ENCODE data around the gene MATN1.

Gene MATN1

GRCh38 chr1:30664103-30664755 lies 59.2 kb downstream of the MATN1 start:
- H3K4me1 ChIP-seq (ENCODE audit: control insufficient read depth, insufficient read depth, low read length, unreplicated experiment), result no peaks in the 10 kb centered on the region
- H3K4me3 ChIP-seq (ENCODE audit: low read depth, low read length), result no peak overlapping the region
- H3K79me2 ChIP-seq (ENCODE audit: control insufficient read depth, insufficient read depth, low read length, unreplicated experiment), result no peaks in the 10 kb centered on the region
- H3K27me3 ChIP-seq (ENCODE audit: insufficient read depth, low read length), result peaks cover 11% of the 10 kb centered on the region
- H3K36me3 ChIP-seq (ENCODE audit: insufficient read depth, low read length), result no peaks in the 10 kb centered on the region
- no peak overlapping the region for H2AFZ ChIP-seq (ENCODE audit: low read length, unreplicated experiment)
- no peak overlapping the region for H3K27ac ChIP-seq (ENCODE audit: low read depth, low read length)

GRCh38 chr1:30663596-30664091 lies 59.7 kb downstream of the MATN1 start:
- Histone ChIP-seq H2AFZ (ENCODE audit: low read length, unreplicated experiment) (no peak overlapping the region), H3K27ac (ENCODE audit: low read depth, low read length) (no peak overlapping the region), H3K79me2 (ENCODE audit: control insufficient read depth, insufficient read depth, low read length, unreplicated experiment) (no peaks in the 10 kb centered on the region), H3K4me1 (ENCODE audit: control insufficient read depth, insufficient read depth, low read length, unreplicated experiment) (no peaks in the 10 kb centered on the region), H3K36me3 (ENCODE audit: insufficient read depth, low read length) (no peaks in the 10 kb centered on the region), H3K27me3 (ENCODE audit: insufficient read depth, low read length) (peaks cover 15% of the 10 kb centered on the region), H3K4me3 (ENCODE audit: low read depth, low read length) (no peak overlapping the region)

GRCh38 chr1:30662291-30662840 lies 61.0 kb downstream of the MATN1 start:
- no peak overlapping the region for H3K27ac ChIP-seq (ENCODE audit: low read depth, low read length)

GRCh38 chr1:30661311-30661710 lies 62.1 kb downstream of the MATN1 start:
- Histone ChIP-seq H3K36me3 (ENCODE audit: insufficient read depth, low read length) (no peaks in the 10 kb centered on the region), H3K4me3 (ENCODE audit: low read depth, low read length) (no peak overlapping the region), H3K27me3 (ENCODE audit: insufficient read depth, low read length) (peaks cover 15% of the 10 kb centered on the region), H3K27ac (ENCODE audit: low read depth, low read length) (no peak overlapping the region), H3K79me2 (ENCODE audit: control insufficient read depth, insufficient read depth, low read length, unreplicated experiment) (no peaks in the 10 kb centered on the region), H3K4me1 (ENCODE audit: control insufficient read depth, insufficient read depth, low read length, unreplicated experiment) (no peaks in the 10 kb centered on the region), H2AFZ (ENCODE audit: low read length, unreplicated experiment) (no peak overlapping the region)

More at GRCh38 chr1:30662291-30662840, 61.0 kb downstream of the MATN1 start:
- no peak overlapping the region for H2AFZ ChIP-seq (ENCODE audit: low read length, unreplicated experiment)
- no peaks in the 10 kb centered on the region for H3K4me1 ChIP-seq (ENCODE audit: control insufficient read depth, insufficient read depth, low read length, unreplicated experiment)
- H3K4me3 ChIP-seq (ENCODE audit: low read depth, low read length), result no peak overlapping the region
- peaks cover 15% of the 10 kb centered on the region for H3K27me3 ChIP-seq (ENCODE audit: insufficient read depth, low read length)
- no peaks in the 10 kb centered on the region for H3K79me2 ChIP-seq (ENCODE audit: control insufficient read depth, insufficient read depth, low read length, unreplicated experiment)
- H3K36me3 ChIP-seq (ENCODE audit: insufficient read depth, low read length), result no peaks in the 10 kb centered on the region
